SU-DHL-6 (cell line): Measurements from ENCODE around the gene BRINP2.

ENCODE experiments used
- EZH2phosphoT487 ChIP-seq: fragments of 200-600 bp; sonication (generic), shearing (Covaris generic); conservative IDR thresholded peaks from 2 replicates; pipeline ENCODE4 v1.6.1; 2018; ENCODE audit warnings: mild to moderate bottlenecking, antibody characterized with exemption, low read length, moderate library complexity, mixed read lengths
- TF ChIP-seq, protein P1 (sequence below): fragments of 200-600 bp; sonication (generic); IDR thresholded peaks from one replicate; pipeline ENCODE4 v1.5.1; 2017; ENCODE audit warnings: antibody characterized with exemption, mild to moderate bottlenecking, low read length, moderate library complexity; ENCODE audit not compliant: insufficient read depth, poor library complexity, severe bottlenecking

DNA sequence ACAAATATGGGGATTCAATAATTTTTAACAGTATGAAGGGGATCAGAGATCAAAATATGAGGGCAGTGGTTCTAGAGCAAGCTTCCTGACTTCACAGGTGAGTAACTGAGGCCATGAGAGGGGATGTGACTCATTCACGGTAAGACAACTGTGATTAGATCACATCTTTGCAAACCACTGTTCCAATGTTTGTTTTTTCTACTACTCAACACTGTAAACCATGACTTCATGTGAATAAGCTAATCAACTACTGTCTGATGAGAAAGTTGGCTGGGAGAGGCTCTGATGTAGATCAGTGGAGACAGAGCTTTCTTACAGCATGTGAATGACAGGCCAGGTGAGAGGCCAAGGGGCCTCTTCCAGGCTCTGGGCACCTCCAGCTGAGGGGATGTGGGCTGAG lies 84.7 kb downstream of the BRINP2 start:
- TF ChIP-seq, protein P1, sequence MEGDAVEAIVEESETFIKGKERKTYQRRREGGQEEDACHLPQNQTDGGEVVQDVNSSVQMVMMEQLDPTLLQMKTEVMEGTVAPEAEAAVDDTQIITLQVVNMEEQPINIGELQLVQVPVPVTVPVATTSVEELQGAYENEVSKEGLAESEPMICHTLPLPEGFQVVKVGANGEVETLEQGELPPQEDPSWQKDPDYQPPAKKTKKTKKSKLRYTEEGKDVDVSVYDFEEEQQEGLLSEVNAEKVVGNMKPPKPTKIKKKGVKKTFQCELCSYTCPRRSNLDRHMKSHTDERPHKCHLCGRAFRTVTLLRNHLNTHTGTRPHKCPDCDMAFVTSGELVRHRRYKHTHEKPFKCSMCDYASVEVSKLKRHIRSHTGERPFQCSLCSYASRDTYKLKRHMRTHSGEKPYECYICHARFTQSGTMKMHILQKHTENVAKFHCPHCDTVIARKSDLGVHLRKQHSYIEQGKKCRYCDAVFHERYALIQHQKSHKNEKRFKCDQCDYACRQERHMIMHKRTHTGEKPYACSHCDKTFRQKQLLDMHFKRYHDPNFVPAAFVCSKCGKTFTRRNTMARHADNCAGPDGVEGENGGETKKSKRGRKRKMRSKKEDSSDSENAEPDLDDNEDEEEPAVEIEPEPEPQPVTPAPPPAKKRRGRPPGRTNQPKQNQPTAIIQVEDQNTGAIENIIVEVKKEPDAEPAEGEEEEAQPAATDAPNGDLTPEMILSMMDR: no peak
- TF ChIP-seq EZH2phosphoT487: no peak
